HepG2 (cell line): ENCODE results near the gene UTP4. TPM values are rescaled to one million over a fixed set of nuclear protein-coding genes. Genes with fewer than 3 reads are reported as not detected.

Experiments used
- AHR ChIP-seq: IDR thresholded peaks from 2 replicates; pipeline ENCODE4 v1.6.1; 2018; ENCODE audit warnings: missing genetic modification reagents, missing compliant biosample characterization
- ATF2 ChIP-seq: sonication (generic); formaldehyde crosslinking; IDR thresholded peaks from 2 replicates; pipeline ENCODE4 v1.4.0; 2020; ENCODE audit warnings: missing genetic modification reagents
- CEBPZ ChIP-seq: IDR thresholded peaks from 2 replicates; pipeline ENCODE4 v1.6.1; 2012; ENCODE audit warnings: low read length, improper control_type of control experiment
- GATA4 ChIP-seq: sonication (generic); IDR thresholded peaks from 2 replicates; pipeline ENCODE4 v1.6.1; 2016; ENCODE audit warnings: antibody characterized with exemption, low read depth, borderline replicate concordance
- HMGA1 ChIP-seq: sonication (generic); formaldehyde crosslinking; conservative IDR thresholded peaks from 2 replicates; pipeline ENCODE4 v1.4.0; 2020; ENCODE audit warnings: missing genetic modification reagents
- NR1H2 ChIP-seq: sonication (generic); formaldehyde crosslinking; IDR thresholded peaks from 2 replicates; pipeline ENCODE4 v1.8.1; 2022; ENCODE audit warnings: low read depth, missing genetic modification reagents, borderline replicate concordance
- NR2F2 ChIP-seq: IDR thresholded peaks from 2 replicates; pipeline ENCODE4 v1.6.1; 2012; ENCODE audit warnings: low read depth, inconsistent platforms, borderline replicate concordance
- PRMT3 ChIP-seq: sonication (generic); formaldehyde crosslinking; IDR thresholded peaks from 2 replicates; pipeline ENCODE4 v1.8.1; 2022; ENCODE audit warnings: low read depth, mild to moderate bottlenecking, moderate library complexity, missing genetic modification reagents, borderline replicate concordance
- RNF2 ChIP-seq: fragments of 450-650 bp; conservative IDR thresholded peaks from 2 replicates; pipeline ENCODE4 v1.6.1; 2016; ENCODE audit warnings: low read depth
- SMAD1 ChIP-seq: sonication (generic); formaldehyde crosslinking; IDR thresholded peaks from 2 replicates; pipeline ENCODE4 v1.4.0; 2020; ENCODE audit warnings: missing genetic modification reagents, low read depth, mild to moderate bottlenecking, borderline replicate concordance
- TAF15 ChIP-seq: fragments of 200-400 bp; formaldehyde crosslinking; IDR thresholded peaks from one replicate; pipeline ENCODE4 v1.6.1; 2018; ENCODE audit warnings: mild to moderate bottlenecking, low read depth, low read length; ENCODE audit not compliant: poor library complexity, severe bottlenecking
- U2AF2 ChIP-seq: fragments of 200-400 bp; formaldehyde crosslinking; IDR thresholded peaks from 2 replicates; pipeline ENCODE4 v1.6.1; 2017; ENCODE audit warnings: low read depth, mild to moderate bottlenecking, low read length
- YEATS2 ChIP-seq: sonication (generic); formaldehyde crosslinking; IDR thresholded peaks from 2 replicates; pipeline ENCODE4 v1.4.0; 2020; ENCODE audit warnings: missing genetic modification reagents, borderline replicate concordance
- ZBTB26 ChIP-seq: IDR thresholded peaks from 2 replicates; pipeline ENCODE4 v1.6.1; 2016; ENCODE audit warnings: missing compliant biosample characterization, missing genetic modification reagents, borderline replicate concordance
- ZBTB38 ChIP-seq: sonication (generic); formaldehyde crosslinking; IDR thresholded peaks from 2 replicates; pipeline ENCODE4 v1.5.1; 2020; ENCODE audit warnings: mild to moderate bottlenecking, missing genetic modification reagents
- ZFP91 ChIP-seq: sonication (generic); formaldehyde crosslinking; IDR thresholded peaks from 2 replicates; pipeline ENCODE4 v1.9.0; 2022; ENCODE audit warnings: missing genetic modification reagents, mild to moderate bottlenecking, borderline replicate concordance
- ZNF770 ChIP-seq: sonication (generic); formaldehyde crosslinking; IDR thresholded peaks from 2 replicates; pipeline ENCODE4 v1.5.0; 2020; ENCODE audit warnings: mild to moderate bottlenecking, missing genetic modification reagents
- ZNF879 ChIP-seq: sonication (generic); formaldehyde crosslinking; IDR thresholded peaks from 2 replicates; pipeline ENCODE4 v1.8.1; 2023; ENCODE audit warnings: missing genetic modification reagents
- polyA plus RNA-seq, 8 experiments: library from polyadenylated mRNA; depleted of rRNA in 3 of 8; stranded (reverse) in 7 of 8; unstranded in 1 of 8; fragments of >200 nt; fragmentation: Illumina TruSeq in 4 of 8; extraction: Trizol in 4 of 8; gene quantifications; 2 replicates each; pipeline versions ENCODE4 v1.2.1 to v1.2.3, GENCODE V29; 2011 to 2016; ENCODE audit warnings: low read depth in 4 of 8, missing spikeins in 1 of 8, mixed read lengths in 1 of 8; ENCODE audit not compliant: insufficient read depth in 1 of 8
- total RNA-seq, 5 experiments: library from RNA; depleted of rRNA; stranded (reverse); fragments of >200 nt; fragmentation: Illumina TruSeq; extraction: Trizol; gene quantifications; 2 replicates each; pipeline ENCODE4 v1.2.3, GENCODE V29; 2016; ENCODE audit warnings: low read depth in 1 of 5

The UTP4 gene
- total and polyA plus RNA-seq, 2 of the 13 experiments (the other 11 are each of a cell fraction or from before 2014, with no cell fraction given): 30.0 to 85.8 TPM

- no peak for TF ChIP-seq ATF2 (CRISPR knock-in tag)
- no peak for TF ChIP-seq U2AF2
- TF ChIP-seq NR1H2 (CRISPR knock-in tag): 0 out of 2 replicates have a peak, but pooled peaks have one; percentile 20
- TF ChIP-seq HMGA1 (CRISPR knock-in tag): no peak
- peak; percentile 18; the same call in 1 of the 2 replicates for TF ChIP-seq AHR (CRISPR knock-in tag)
- no peak for TF ChIP-seq ZBTB26
- TF ChIP-seq GATA4: no peak
- no peak for TF ChIP-seq ZNF879 (CRISPR knock-in tag)
- no peak for TF ChIP-seq ZNF770 (CRISPR knock-in tag)
- TF ChIP-seq ZFP91 (CRISPR knock-in tag): peak; percentile 82
- TF ChIP-seq SMAD1: peak; percentile 53; the same call in 1 of the 2 replicates
- TF ChIP-seq ZBTB38 (CRISPR knock-in tag): peak; percentile 83
- peak; percentile 10; the same call in 1 of the 2 replicates for TF ChIP-seq YEATS2 (CRISPR knock-in tag)
- peak; percentile 74; the same call in 1 of the 2 replicates for TF ChIP-seq PRMT3 (CRISPR knock-in tag)
- TF ChIP-seq CEBPZ: no peak
- TF ChIP-seq TAF15: no peak
- TF ChIP-seq NR2F2: peak; percentile 30; the same call in 1 of the 2 replicates
- peak; percentile 80; the same call in 1 of the 2 replicates for TF ChIP-seq RNF2
These were observed at the start of gene UTP4, which contains the start of gene CHTF8 (continued) for GRCh38 chr16:69132424-69133252.
